GM12874 (cell line): ENCODE measurements around the gene MIPOL1.

Experiments used
- CTCF ChIP-seq: IDR thresholded peaks from 2 replicates; pipeline ENCODE4 v1.5.1; 2011; ENCODE audit warnings: low read depth, mild to moderate bottlenecking, control low read depth, low read length, moderate library complexity; ENCODE audit not compliant: insufficient read depth

Gene MIPOL1, protein sequence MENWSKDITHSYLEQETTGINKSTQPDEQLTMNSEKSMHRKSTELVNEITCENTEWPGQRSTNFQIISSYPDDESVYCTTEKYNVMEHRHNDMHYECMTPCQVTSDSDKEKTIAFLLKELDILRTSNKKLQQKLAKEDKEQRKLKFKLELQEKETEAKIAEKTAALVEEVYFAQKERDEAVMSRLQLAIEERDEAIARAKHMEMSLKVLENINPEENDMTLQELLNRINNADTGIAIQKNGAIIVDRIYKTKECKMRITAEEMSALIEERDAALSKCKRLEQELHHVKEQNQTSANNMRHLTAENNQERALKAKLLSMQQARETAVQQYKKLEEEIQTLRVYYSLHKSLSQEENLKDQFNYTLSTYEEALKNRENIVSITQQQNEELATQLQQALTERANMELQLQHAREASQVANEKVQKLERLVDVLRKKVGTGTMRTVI

GRCh38 chr14:37197421-37198272 lies at the start of gene MIPOL1:
MIPOL1 (plus strand) TSS chr14:37197937; CDS start chr14:37247889, 49,952 bp downstream.
- no peak for TF ChIP-seq CTCF

DNA sequence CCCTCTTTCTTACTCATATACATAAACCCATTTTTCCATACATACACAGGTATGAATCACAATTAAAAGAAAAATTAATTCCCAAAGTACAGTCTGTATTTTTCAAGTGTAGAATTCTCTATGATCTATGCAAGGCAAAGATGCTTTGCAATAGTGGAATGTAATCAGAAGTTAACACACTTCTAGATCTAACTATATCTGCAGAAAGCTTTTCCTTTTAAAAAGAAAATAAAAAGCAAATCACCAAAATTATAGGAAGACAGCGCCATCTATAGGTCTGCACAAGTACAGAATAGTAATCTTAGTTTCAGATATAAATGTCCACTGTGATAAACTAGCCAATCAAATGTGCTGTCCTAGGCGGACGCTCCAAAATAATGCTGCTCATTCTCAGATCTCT lies 47.3 kb upstream of the MIPOL1 start:
- peak; percentile 42; the same call in 1 of the 2 replicates for TF ChIP-seq CTCF

GRCh38 chr14:37153005-37153404 lies 44.7 kb upstream of the MIPOL1 start:
- no peak for TF ChIP-seq CTCF

DNA sequence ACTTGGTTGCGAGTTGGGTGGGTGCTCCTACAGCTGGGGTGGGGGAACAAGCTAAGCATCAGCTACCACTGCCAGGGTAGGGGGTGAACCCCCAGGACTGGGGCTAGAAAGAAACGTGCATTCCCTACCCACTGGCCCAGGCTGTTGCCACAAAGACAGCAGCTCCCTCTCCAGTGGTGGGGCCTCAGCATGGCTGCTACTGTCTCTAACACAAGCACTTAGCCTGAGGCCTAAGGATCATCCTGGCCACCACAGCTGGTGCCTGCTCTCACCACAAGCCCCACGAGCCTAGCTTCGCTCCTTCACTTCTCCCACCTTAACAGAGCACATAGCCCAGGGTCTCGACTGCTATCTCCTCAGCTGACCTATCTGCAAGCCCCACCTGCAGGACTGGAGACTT lies 44.3 kb upstream of the MIPOL1 start:
- no peak for TF ChIP-seq CTCF

DNA sequence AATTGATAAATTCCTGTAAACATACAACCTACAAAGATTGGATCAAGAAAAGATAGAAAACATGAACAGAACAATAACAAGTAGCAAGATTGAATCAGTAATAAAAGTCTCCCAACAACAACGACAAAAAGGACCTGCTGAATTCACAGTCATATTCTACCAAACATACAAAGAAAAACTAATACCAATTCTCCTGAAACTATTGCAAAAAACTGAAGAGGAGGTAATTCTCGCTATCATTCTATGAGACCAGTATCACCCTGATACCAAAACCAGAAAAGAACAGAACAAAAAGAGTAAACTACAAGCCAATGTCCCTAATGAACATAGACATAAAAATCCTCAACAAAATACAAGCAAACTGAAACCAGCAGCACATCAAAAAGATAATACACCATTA lies 39.8 kb upstream of the MIPOL1 start:
- TF ChIP-seq CTCF = no peak

DNA sequence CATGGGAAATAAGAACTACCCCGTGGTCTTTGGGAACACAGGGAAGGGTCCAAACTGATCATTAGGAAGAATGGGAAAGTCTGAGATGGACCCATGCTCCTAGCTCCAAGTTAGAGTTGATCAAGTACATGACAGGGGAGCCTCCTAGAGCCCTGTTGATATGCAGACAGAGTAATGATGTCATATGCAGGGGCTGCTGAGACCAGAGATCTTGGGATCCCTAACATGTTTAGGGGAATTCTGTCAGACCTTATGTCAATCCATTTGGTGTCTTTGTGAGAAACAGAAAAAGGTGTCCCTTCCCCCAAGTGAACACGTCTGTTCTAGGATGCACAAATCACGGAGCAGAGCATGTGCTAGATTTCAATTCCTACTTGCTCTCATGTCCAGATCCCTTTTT lies 31.9 kb upstream of the MIPOL1 start:
- TF ChIP-seq CTCF = no peak

GRCh38 chr14:37167151-37168047 lies 30.3 kb upstream of the MIPOL1 start:
- no peak for TF ChIP-seq CTCF
